ENCODE results near the gene IDE.

Gene IDE

GRCh38 chr10:92562424-92562823 lies 11.5 kb downstream of the IDE start:
- DNase-seq: no peak

GRCh38 chr10:92559046-92559445 lies 14.8 kb downstream of the IDE start:
- no peak for DNase-seq

GRCh38 chr10:92553959-92554358 lies 19.9 kb downstream of the IDE start:
- DNase-seq: no peak

- DNase-seq: no peak
These were observed 21.6 kb downstream of the IDE start for GRCh38 chr10:92552310-92552709.

GRCh38 chr10:92550924-92551323 lies 23.0 kb downstream of the IDE start:
- no peak for DNase-seq

GRCh38 chr10:92547676-92548075 lies 26.2 kb downstream of the IDE start:
- no peak for DNase-seq

- DNase-seq: no peak
These were observed 28.3 kb downstream of the IDE start for GRCh38 chr10:92545556-92545955.

GRCh38 chr10:92544296-92544695 lies 29.6 kb downstream of the IDE start:
- no peak for DNase-seq

GRCh38 chr10:92542458-92542857 lies 31.4 kb downstream of the IDE start:
- no peak for DNase-seq

- DNase-seq: no peak
These were observed 32.3 kb downstream of the IDE start for GRCh38 chr10:92541583-92541982.

GRCh38 chr10:92538231-92538958 lies 35.5 kb downstream of the IDE start:
- no peak for DNase-seq

GRCh38 chr10:92530891-92531535 lies 42.9 kb downstream of the IDE start:
- no peak for DNase-seq

GRCh38 chr10:92530421-92530820 lies 43.5 kb downstream of the IDE start:
- DNase-seq: peak; percentile 20

GRCh38 chr10:92527716-92528115 lies 46.2 kb downstream of the IDE start:
- DNase-seq: no peak

- DNase-seq: no peak
These were observed 50.3 kb downstream of the IDE start for GRCh38 chr10:92523639-92524038.

GRCh38 chr10:92517034-92517655 lies 56.7 kb downstream of the IDE start:
- DNase-seq: peak; percentile 68

- DNase-seq: no peak
These were observed 65.0 kb downstream of the IDE start for GRCh38 chr10:92508866-92509265.

- DNase-seq: no peak
These were observed 67.6 kb downstream of the IDE start for GRCh38 chr10:92506336-92506735.

GRCh38 chr10:92505044-92505443 lies 68.8 kb downstream of the IDE start:
- no peak for DNase-seq

GRCh38 chr10:92502296-92502808 lies 71.5 kb downstream of the IDE start:
- peak; percentile 19 for DNase-seq

GRCh38 chr10:92493362-92493761 lies 80.5 kb downstream of the IDE start:
- no peak for DNase-seq

- no peak for DNase-seq
These were observed 81.1 kb downstream of the IDE start for GRCh38 chr10:92492748-92493240.

- peak; percentile 7 for DNase-seq
These were observed 83.5 kb downstream of the IDE start for GRCh38 chr10:92490387-92490786.

GRCh38 chr10:92486637-92487036 lies 87.3 kb downstream of the IDE start:
- no peak for DNase-seq
